CD4-positive, alpha-beta T cell treated with Interleukin-4 for 1 hour (primary cell): ENCODE data around the gene B3GNT3.

Experiments
- DNase-seq, 2 donors: peaks; one replicate each; pipeline ENCODE4 v3.0.0-alpha.2; 2020 to 2022

Gene B3GNT3

DNA sequence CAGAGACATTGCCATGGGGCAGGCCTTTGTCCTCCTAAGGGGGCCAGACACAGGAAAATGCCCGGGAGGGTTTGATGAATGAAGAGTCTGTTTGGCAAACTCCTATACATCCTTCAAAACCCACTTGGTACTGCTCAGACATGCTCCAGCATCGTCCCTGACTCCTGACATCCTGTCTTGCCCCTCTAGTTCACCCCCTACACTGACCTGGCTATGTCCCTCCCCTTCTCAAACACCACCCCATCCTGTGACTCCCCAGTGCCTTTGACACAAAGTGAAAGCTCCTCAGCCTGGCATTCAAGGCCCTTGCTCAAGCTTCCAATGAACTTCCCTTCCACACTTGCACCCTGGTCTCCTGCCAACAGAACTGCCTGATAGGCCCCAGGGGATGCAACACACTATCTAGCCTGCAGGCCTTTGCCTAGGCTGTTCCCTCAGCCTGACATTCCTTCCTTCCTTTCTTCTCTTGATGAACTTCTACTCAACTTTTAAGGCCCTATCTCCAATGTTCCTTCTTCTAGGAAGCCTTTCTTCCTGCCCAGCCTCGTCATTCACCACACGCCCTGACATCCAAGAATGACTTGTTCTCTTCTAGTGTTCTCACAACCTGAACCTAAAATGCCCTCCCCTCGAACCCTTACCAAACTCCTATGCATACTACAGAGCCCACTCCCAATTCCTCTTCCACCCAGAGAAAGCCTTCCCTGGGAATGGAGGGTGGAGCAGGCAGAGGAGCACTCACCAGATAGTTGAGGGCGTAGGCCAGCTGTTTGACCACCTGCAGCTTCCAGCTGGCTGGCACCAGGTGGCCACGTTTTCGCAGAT, 40.5 kb downstream of the B3GNT3 start:
- DNase-seq = no peak

DNA sequence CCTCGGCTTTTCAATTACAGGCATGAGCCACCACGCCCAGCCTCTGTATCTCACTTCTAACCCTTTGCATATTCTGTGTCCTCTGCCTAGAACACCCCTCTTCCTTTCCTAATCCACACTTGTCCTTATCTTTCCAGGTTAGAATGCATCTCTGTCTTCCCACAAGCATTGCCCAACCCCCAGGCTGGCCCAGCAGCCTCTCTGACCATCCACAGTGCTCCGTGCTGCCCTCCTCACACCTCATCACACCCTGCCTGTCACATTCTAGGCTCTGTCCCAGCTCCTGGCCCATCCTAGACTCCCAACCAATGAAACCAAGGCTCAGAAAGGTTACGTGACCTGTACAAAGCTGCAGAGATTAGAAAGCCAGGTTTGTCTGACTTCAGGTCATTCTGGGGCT, 41.6 kb downstream of the B3GNT3 start:
- DNase-seq = no peak

DNA sequence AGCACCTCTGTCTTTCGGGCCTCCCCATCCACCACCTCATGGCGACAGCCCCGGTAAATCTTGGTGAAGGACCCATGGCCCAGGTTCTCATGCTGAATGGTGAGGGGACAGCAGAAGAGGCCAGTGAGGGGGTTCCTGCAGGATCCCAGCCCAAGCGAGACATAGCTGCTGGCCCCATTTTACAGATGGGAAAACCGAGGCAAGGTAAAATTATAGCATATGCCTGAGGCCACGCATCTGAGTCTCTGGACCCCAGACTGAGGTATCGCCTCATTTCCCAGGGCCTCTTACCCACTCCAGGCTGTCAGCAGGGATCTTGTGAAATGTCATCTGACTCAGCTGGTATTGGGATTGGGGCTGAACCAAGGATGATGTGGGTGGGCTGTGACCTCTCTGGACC, 43.0 kb downstream of the B3GNT3 start:
- DNase-seq = no peak

DNA sequence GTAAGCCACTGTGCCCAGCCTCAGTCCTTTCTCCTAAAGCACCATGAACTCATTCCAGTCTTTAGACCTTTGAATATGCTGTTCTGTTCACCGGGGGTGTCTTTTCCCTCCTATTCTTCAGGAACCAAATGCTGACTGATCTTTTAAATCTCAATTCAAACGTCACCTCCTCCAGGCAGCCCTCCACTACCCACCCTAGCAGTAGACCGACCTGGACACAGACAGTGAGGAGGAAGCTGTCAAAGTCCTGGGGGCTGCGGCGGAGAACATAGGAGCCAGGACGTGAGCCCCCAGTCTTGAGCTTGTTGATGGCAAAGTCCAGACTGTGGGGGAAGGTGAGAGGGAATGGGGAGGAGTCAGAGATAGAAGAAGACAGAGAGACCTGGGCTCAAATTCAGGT, 45.1 kb downstream of the B3GNT3 start:
- DNase-seq = no peak

DNA sequence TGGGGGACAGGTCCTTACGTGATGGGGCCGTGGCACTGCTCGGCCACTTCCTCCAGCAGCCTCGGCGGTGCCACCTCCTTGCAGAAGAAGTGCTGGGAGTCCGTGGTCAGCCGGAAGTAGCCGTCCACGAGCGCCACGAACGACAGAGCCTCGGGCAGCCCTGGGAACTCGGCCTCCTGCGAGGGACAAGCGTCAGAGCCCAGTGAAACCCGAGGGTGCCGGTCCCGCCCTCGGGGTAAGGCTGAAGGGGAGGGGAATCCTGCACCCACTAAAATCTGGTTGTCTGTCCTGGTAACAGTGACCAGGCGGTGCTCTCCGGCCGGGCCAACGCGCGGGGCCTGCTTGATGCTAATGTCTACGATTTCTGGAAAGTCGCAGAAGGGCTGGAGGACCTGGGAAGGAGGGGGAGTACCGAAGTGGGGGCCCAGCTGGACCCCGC, 46.5 kb downstream of the B3GNT3 start:
- DNase-seq = no peak

DNA sequence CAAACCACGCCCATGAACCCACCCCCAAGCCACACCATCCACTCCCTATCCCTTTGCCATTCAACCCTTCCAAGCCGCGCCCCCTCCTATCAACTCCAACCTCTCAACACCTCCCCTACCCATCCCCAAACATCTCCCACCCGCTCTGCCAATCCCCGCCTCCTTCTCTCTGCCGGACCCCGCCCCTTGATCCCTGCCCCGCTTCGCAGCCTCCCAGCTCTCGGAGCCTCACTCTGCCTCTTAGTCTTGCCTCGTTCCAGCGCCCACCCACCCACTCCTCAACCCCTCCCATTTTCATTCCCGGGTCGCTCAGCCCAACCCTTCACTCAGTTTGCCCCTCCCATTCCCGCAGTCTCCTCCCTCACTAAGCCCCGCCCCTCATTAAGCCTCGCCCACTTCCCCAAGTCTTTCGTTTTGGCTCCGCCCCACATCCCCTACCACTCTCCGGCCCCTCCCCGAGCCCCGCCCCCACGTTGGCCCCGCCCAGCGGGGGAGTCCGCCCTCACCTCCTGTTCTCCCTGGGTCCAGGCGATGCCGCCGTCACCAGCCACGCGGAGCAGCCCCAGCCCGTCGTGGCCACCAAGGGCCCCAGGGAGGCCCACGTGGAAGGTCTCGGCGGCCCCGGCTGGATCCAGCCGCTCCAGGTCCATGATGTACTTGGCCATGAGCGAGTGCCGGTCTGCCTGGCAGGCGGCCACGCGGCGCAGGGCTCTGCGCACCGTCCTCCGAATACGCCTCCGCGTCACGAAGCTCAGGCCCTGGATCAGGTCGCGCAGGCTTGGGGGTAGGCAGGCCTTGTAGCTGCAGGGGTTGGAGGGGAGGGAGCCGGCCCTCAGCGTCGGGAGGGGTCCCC, 47.1 kb downstream of the B3GNT3 start:
- peak; percentile 51 to 55 for DNase-seq

DNA sequence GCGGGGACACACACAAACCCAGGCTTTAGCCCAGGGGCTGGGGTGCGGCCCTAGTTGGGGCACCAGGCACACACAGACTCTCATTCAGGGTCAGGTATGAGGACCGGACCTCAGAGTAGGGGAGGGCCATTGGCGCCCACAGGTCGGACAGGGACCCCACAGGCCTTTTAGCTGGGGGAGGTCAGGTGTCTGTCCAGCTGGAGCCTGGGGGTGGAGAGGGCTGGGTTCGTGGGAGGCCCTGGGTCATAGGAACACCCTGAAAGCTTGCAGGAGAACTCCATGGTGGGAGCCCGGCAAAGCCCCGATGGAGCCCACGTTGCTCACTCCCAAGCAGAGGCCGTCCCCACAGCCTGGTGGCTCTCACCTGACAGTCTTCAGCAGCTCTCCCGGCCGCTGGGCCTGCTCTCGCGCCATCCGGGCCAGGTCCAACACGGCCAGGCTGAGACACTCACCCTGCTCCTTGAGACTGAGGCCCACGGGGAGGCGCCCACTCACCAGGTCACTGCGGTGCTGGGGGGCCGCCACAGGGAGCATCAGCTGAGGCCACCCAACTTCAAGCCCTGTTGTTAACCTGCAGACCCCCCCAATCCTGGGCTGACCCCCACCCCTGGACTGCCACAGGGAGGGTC, 47.8 kb downstream of the B3GNT3 start:
- no peak for DNase-seq

DNA sequence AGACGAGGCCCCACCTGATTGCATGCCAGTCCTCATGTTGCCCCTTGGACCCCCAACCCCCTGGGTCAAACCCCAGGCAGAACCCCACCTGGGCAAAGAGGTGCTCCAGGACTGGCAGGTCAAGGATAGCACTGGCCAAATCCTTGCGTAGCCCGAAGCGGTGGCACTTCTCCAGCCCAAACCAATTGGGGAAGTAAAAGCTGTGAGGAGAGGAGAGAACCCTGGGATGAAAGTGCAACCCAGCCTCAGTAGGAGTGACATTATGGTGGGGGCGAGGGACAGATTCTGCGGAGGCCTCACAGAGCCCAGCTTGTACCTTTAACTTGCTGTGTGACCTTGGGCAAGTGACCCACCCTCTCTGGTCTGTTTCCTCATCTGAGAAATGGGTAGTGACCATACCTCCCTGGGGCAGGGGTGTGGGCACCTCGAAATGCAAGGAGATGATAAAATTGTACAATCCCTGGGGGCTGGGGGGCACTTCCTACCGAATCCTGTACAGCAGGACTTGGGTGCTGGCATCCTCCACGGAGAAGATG, 48.4 kb downstream of the B3GNT3 start:
- no peak for DNase-seq

DNA sequence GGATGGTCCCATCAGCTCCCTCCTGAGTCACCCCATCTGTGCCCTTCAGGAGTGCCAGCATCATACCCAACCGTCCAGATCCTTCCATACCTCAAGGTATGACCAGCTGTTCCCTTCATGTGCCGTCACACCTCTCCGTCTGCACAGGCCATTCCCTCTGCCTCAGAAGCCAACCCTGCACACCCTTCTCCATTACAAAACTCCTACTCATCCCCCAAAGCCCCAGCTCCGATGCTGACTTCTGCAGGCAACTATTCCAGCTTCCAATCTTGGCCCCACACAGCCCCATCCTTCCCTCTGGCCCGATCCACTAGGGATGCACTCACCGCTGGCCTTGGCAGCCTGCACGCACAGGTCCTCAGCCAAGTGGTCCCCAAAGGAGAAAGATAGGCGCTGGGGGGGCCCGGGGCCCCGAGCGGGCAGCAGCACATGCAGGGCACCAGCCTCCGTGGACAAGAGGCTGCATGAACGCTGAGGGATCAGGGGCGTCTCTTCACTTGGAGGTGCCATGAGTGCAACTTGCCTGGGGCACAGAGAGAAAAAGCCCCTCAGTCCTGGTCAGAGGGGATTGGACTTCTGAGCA, 49.1 kb downstream of the B3GNT3 start:
- no peak for DNase-seq

DNA sequence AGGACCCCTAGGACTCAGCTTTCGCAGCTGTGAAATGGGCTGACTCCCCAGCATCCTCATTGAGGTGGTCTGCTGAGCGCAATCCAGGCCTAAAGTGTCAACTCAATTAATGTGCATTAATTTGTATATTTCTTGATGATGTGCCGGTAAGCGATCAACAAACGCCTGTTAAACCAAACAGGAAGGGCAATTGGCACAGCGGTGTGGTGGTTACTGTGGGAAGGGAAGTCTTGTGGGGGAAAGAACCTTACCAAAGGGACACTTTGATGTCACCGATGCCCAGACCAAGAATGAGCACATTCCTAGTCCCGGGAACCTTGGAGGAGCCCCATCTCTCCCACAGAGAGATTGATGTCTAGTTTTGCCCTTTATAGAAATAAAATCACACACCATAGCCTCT, 51.2 kb downstream of the B3GNT3 start:
- peak; percentile 48 to 74 for DNase-seq

DNA sequence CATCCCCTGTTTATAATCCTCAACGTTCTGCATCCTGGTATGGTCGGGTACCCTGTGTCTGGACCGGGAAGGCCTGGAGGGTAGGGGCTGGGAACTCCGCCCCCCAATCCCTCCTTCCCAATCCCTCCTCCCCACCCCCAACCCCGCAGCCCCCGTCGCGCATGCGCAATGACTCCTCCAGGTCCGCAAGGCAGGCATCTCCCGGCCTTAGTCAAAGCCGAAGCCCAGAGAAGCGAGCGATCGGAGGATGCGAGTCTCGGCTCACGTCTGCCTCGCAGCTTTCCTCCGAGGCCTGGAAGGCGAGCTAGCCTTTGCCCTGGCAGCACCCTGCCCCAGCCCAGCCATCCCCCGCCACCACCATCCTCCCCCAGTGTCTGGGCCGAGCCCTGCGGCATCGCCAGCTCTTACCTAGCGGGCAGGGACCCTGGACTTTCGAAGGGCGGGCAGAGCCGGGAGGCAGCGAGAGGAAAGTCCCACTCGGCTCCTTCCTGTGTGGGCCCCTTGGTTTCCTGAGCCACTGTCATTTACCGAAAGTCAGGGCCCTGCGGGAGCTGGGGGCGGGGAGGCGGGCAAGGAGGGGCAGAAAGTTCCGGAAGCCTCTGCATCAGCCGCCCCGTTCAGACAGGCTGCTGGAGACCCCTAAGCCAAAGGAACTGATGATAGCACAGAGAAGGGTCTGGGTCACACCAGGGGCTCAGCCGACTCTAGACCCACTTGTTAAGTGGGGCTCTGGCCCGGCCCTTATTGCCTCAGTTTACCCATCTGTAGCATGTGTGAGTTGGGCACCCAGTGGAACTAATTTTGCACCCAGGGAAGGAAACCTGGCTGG, 52.8 kb downstream of the B3GNT3 start, which contains the start of gene JAK3:
TSS of gene JAK3 (minus strand) at position 445 of the 829 bp plus-strand sequence. CDS start 3,565 bp downstream, outside the sequence.
- DNase-seq = peak; percentile 88 to 89

DNA sequence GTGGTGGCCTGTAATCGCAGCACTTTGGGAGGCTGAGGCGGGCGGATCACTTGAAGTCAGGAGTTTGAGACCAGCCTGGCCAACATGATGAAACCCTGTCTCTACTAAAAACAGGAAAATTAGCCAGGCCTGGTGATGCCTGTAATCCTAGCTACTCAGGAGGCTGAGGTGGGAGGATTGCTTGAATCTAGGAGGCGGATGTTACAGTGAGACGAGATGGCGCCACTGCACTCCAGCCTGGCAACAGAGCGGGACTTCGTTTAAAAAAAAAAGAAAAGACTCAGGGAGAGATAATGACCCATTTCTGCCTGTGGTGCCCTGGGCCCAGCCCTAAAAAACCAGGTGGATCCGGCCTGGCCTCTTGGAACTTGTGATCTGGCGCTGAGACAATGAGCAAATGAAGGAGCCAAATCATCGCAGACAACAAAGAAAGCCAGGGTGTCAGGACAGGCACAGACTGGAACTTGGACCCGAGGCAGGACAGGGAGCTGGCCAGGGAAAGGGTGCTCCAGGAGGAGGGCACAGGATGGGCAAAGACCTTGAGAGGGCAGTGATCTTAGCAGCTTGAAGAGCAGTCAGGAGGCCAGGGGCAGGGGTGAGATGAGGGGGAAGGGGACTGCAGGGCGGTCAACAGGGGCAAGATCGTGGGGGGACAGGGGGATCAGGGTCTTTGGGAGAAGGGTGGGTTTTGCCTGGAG, 53.8 kb downstream of the B3GNT3 start:
- DNase-seq = no peak

DNA sequence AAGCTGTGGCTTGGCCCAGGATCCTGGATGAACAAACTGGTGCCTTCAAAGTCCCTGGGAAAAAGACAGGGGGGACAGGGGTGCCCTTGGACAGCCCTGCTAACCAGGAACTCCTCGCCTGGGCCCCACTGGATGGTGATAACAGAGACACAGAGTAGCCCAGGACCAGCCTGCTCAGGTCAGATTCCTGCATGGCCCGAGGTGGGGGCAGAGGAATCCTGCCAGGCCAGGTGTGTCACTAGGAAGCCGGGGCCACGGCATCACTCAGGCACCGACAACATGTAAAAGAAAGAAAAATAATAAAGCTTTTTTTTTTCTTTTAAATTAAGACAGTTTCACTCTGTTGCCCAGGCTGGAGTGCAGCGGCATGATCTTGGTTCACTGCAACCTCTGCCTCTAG, 59.1 kb downstream of the B3GNT3 start:
- no peak for DNase-seq

DNA sequence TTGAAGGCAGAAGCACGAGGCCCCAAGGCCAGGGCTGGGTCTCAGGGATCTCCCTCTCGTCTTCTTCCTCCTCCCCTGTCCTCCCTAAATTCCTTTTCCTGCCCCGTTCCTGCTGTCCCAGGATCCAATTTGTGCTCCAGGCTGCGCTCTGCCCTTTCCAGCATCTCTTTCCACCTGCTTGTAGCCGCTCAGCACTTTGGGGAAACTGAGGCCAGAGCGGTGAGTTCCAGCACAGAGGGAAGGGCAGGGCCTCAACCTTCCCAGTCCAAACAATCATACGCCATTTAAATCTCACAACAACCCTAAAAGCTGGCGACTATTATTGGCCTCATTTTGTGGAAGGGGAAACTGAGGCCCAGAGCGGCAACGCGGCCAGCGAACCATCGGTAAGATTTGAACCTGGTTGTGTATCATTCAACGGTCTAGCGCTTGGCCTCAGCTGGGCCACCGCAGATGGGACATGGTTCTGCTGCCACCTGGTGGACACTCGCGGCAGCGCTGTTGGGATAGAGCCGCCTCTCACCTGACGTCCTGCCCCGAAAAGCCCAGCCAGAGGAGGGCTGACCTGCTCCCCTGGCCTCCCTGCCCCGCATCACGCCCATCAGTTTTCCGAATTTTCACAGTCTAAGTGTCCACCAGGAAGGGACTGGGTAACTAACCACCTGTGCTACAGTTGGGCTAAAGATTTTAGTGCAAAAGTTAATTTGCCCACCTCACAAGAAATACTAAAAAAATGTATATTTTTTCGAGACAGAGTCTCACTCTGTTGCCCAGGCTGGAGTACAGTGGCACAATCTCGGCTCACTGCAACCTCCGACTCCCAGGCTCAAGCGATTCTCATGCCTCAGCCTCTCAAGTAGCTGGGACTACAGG, 60.6 kb downstream of the B3GNT3 start:
- peak; percentile 87 to 89 for DNase-seq

DNA sequence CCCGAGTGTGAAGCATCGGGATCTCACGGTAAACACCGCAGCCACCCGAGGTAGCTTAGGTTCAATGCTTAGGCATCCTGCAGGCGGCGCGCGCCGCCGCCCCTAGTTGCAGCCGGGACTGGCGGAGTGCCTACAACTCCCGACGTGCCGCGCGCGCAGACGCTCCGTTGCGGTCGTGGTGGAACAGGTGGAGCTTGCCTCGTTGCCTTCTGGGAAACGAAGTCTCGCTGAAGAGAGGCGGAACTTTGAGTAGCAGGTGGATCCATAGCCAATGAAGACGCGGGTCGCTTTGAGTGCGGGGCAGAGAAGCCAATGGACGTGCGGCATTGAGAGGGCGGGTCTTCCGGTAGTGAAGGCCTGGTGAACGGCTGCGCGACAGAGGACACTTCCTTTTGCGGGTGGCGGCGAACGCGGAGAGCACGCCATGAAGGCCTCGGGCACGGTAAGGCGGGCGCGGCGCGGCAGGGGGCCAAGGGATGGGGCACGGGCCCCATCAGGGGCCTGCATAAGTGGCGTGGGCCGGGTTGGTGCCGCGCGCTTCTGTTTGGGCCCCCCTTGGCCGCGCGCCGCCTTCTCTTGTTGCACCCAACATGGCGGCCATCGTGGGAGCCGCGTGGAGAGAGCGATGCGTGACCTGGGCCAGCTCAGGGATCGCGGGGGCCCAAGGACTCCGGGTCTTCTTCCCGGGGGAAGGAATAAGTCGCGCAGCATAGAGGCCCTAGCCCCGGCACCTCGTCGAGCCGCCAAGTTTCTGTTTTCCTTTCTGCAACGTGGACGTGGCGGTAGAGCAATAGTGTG, 64.8 kb downstream of the B3GNT3 start, which contains the start of gene RPL18A:
TSS of gene RPL18A (plus strand) at position 378 of the 798 bp plus-strand sequence. CDS start at position 425, 47 bp downstream.
- peak; percentile 100 for DNase-seq

DNA sequence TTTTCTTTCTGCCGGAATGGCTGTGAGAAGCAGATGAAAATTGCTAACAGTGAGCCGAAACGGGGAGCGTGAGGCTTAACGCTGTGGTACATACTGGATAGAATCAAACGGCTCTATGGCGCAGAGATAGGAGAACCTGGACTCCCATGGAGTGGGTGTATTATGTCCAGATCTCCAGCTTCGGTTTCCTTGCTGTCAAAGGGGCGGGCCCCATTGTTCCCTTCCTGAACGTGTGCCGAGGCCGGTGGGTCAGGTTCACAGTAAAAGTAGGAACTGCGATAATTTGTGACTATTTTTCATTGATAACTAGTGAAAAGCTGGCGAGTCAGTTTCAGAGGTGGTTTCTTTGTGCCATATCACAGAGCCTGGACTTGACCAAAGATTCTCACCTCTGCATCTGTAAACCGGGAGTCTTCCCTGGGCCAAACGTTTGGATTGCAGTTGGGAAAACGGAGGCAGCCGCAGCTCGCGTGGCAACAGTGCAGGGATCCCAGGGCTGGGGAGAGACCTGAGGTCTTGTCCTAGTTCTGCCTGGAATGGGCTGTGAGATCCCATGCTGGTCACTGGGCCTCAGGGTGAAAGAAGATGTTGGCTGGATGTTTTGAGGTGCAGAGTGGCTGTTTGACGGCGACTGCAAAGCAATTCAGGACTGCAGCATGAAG, 65.5 kb downstream of the B3GNT3 start:
- no peak for DNase-seq

DNA sequence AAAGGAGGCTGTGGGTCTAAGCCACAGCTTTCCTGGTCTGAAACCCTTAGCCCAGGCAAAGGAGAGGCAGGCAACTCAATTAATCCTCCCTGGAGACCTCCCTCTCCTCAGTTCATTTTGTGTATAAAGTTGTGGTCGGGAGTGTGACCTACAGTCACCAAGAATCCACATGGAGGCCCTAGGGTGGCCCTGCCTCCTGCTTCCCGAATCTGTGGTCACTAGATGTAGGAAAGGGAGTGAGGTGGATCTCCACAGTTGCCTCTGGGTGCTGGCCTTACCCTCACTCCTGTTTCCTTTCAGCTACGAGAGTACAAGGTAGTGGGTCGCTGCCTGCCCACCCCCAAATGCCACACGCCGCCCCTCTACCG, 66.0 kb downstream of the B3GNT3 start:
- no peak for DNase-seq
